ENCODE measurements around the gene SSH2. TPM values are rescaled to one million over a fixed set of nuclear protein-coding genes. Genes with fewer than 3 reads are reported as not detected.
A peak's percentile ranks its signal among the peaks of the same experiment; 100 is the strongest.

SSH2 gene
- total RNA-seq, 1 donor from 2014 or later = 74.8 TPM

- DNase-seq (ENCODE audit: extremely low read depth, low read depth, low spot score) = no peak
Measured at GRCh38 chr17:29713626-29714025, 216.4 kb downstream of the SSH2 start.

- DNase-seq (ENCODE audit: extremely low read depth, low read depth, low spot score) = no peak
Measured at GRCh38 chr17:29711588-29712385, 218.2 kb downstream of the SSH2 start.

- no peak for DNase-seq (ENCODE audit: extremely low read depth, low read depth, low spot score)
Measured at GRCh38 chr17:29710891-29711418, 219.1 kb downstream of the SSH2 start.

- no peak for DNase-seq (ENCODE audit: extremely low read depth, low read depth, low spot score)
Measured at GRCh38 chr17:29710520-29710884, 219.5 kb downstream of the SSH2 start.

- no peak for DNase-seq (ENCODE audit: extremely low read depth, low read depth, low spot score)
Measured at GRCh38 chr17:29709866-29710519, 220.0 kb downstream of the SSH2 start.

GRCh38 chr17:29707212-29707571 is 222.8 kb downstream of the SSH2 start:
- DNase-seq (ENCODE audit: extremely low read depth, low read depth, low spot score) = no peak

- no peak for DNase-seq (ENCODE audit: extremely low read depth, low read depth, low spot score)
Measured at GRCh38 chr17:29706045-29706431, 224.0 kb downstream of the SSH2 start.

- no peak for DNase-seq (ENCODE audit: extremely low read depth, low read depth, low spot score)
Measured at GRCh38 chr17:29705386-29705785, 224.6 kb downstream of the SSH2 start.

GRCh38 chr17:29699283-29699682 is 230.7 kb downstream of the SSH2 start:
- DNase-seq (ENCODE audit: extremely low read depth, low read depth, low spot score) = no peak

- DNase-seq (ENCODE audit: extremely low read depth, low read depth, low spot score) = no peak
Measured at GRCh38 chr17:29698837-29699236, 231.2 kb downstream of the SSH2 start.

GRCh38 chr17:29698019-29698777 is 231.8 kb downstream of the SSH2 start:
- no peak for DNase-seq (ENCODE audit: extremely low read depth, low read depth, low spot score)

- no peak for DNase-seq (ENCODE audit: extremely low read depth, low read depth, low spot score)
Measured at GRCh38 chr17:29697371-29697770, 232.7 kb downstream of the SSH2 start.

- DNase-seq (ENCODE audit: extremely low read depth, low read depth, low spot score) = no peak
Measured at GRCh38 chr17:29694918-29695563, 235.0 kb downstream of the SSH2 start.

GRCh38 chr17:29693751-29694150 is 236.3 kb downstream of the SSH2 start:
- DNase-seq (ENCODE audit: extremely low read depth, low read depth, low spot score) = no peak

- no peak for DNase-seq (ENCODE audit: extremely low read depth, low read depth, low spot score)
Measured at GRCh38 chr17:29687596-29687995, 242.4 kb downstream of the SSH2 start.

- DNase-seq (ENCODE audit: extremely low read depth, low read depth, low spot score) = no peak
Measured at GRCh38 chr17:29686993-29687590, 242.9 kb downstream of the SSH2 start.

- DNase-seq (ENCODE audit: extremely low read depth, low read depth, low spot score) = no peak
Measured at GRCh38 chr17:29683481-29683880, 246.5 kb downstream of the SSH2 start.

GRCh38 chr17:29682987-29683386 is 247.0 kb downstream of the SSH2 start:
- peak; percentile 78 for DNase-seq (ENCODE audit: extremely low read depth, low read depth, low spot score)

GRCh38 chr17:29682054-29682453 is 248.0 kb downstream of the SSH2 start:
- DNase-seq (ENCODE audit: extremely low read depth, low read depth, low spot score) = no peak

GRCh38 chr17:29677824-29678223 is 252.2 kb downstream of the SSH2 start:
- no peak for DNase-seq (ENCODE audit: extremely low read depth, low read depth, low spot score)
